GM21381 (cell line): Measurements from ENCODE around the gene LRP4.
"Not testable (repeated sequence)": the region's sequence is repeated elsewhere in the genome, so short reads cannot be mapped to it uniquely, and the experiment has no call there.

Experiments
- ATAC-seq: cut with Tn5 transposase; IDR thresholded peaks from one replicate; pipeline ENCODE4 v1.9.1; 2021; ENCODE audit warnings: mild to moderate bottlenecking, moderate library complexity; ENCODE audit not compliant: unreplicated experiment

LRP4 gene

DNA sequence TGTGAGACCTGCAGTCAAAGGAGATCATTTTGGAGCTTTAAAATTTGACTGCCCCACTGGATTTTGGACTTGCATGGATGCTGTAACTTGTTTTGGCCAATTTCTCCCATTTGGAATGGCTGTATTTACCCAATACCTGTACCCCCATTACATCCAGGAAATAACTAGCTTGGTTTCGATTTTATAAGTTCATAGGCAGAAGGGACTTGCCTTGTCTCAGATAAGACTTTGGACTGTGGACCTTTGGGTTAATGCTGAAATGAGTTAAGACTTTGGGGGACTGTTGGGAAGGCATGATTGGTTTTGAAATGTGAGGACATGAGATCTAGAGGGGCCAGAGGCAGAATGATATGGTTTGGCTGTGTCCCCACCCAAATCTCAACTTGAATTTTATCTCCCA, 10.4 kb upstream of the LRP4 start:
- not testable (repeated sequence) for ATAC-seq

DNA sequence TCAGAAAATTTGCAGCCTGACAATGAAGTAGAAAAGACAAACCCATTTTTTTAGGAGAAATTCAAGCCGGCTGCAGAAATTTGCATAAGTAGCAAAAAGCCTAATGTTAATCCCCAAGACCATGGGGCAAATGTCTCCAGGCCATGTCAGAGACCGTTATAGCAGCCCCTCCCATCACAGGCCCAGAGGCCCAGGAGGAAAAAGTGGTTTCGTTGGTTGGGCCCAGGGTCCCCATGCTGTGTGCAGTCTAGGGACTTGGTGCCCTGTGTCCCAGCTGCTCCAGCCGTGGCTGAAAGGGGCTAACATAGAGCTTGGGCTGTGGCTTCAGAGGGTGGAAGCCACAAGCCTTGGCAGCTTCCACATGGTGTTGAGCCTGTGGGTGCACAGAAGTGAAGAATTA, 9.6 kb upstream of the LRP4 start:
- not testable (repeated sequence) for ATAC-seq

GRCh38 chr11:46920755-46921154, 2.4 kb upstream of the LRP4 start:
- ATAC-seq: no peak

GRCh38 chr11:46918788-46919513, 601 bp upstream of the LRP4 start:
- ATAC-seq: no peak

DNA sequence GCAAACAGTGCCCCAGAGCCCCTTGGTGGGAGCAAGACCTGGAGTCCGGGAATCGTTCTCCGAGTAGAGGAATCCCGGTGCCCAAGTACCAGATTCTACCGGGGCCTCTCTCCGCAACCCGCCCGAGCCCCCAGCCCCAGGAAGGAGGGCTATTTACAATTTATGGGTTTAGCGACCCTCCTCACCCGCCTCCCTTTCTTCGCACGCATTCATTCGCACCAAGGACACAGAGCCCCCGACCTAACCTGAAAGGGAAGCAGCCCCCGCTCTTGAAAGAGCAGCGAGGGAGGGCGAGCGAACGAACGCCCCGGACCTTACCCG, 628 bp downstream of the LRP4 start:
- no peak for ATAC-seq

DNA sequence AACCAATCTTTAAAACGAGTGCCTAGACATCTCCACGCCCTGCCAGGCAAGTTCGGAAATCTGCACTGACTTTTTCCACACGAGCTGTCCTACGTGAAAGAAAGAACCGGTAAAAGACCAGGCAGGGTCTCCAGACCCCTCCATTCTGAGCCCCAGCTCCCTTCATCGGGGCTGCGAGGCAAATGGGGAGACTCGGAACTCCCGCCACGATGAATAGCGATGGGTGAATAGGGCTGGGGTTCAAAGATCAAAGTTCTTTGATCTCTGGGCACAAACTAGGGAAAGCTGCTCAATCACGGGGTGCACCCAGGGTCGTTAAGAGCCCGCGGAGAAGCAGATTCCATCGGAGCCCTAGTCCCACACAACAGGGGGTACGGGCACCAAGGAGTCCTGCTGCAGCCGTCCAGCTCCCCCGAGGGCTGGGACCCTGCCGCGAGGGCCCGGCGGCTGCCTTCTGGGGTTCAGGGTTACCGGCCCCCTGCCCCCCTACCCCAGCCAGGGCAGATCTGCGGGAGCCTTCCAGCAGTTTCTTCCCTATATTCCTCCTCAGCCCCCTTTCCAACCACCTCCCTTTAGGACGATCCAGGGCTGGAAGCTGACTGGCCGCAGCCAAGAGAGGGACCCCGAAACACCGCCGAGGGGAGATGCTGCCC, 1.1 kb downstream of the LRP4 start:
- no peak for ATAC-seq

DNA sequence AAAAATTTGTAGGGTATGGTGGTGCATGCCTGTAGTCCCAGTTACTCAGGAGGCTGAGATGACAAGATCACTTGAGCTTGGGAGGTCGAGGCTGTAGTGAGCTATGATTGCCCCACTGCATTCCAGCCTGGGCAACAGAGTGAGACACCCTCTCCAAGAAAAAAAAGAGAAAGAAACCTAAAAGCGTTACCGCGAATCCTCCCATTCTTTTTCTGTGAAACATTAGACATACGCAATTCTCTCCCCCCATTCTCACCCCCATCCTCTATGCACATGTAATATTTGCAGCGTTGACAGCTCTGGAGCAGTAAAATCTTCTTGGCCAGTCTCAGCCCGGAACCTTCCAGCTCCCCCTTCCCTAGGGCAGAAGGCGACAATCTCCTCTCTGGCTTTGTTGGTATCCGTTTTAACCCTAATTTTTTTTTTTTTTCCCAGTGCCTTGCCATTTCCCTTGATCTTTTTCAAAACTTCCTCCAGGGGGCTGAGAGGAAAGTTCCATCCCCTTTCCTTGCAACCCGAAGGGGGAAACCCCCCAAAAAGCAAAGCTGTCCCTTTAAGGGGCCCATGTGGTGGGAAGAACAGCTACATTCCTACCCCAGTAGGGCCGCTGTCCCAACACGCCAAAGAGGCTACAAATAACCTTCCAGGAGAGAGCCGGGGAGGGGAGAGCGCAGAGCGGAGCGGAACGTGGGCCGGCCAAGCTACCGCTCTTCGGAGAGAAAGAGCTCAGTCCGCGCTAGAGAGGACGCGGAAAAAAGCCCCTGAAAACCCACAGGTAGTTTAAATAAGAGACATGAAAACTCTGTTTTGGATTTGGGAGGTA, 1.9 kb downstream of the LRP4 start:
- ATAC-seq: no peak

- no peak for ATAC-seq
These were observed 3.4 kb downstream of the LRP4 start for GRCh38 chr11:46914910-46915309.

GRCh38 chr11:46914363-46914762, 4.0 kb downstream of the LRP4 start:
- ATAC-seq: no peak

DNA sequence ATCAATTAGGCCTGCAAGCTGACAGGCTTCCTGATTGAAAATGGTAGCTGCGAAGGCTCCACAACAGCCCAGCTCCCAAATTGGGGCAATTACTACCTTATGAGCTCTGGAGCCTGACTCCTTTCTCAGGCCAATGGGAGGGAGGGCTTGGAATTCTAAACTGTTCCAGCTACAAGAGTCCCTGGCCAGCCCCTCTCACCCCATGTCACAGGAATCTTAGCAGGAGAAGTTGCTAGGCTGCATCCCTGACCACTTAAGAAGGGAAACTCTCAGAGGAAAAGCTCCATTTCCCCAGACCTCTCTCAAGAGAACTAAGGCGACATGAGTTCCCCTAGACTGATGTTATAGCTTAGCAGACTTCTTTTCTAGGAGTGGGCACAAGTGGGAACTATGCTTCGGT, 4.9 kb downstream of the LRP4 start:
- ATAC-seq: no peak

- no peak for ATAC-seq
These were observed 5.7 kb downstream of the LRP4 start for GRCh38 chr11:46912526-46913150.

- ATAC-seq: no peak
These were observed 10.7 kb downstream of the LRP4 start for GRCh38 chr11:46907606-46908005.

- no peak for ATAC-seq
These were observed 11.7 kb downstream of the LRP4 start for GRCh38 chr11:46906609-46907041.

GRCh38 chr11:46905806-46906205, 12.5 kb downstream of the LRP4 start:
- no peak for ATAC-seq

- no peak for ATAC-seq
These were observed 14.5 kb downstream of the LRP4 start for GRCh38 chr11:46903846-46904245.

DNA sequence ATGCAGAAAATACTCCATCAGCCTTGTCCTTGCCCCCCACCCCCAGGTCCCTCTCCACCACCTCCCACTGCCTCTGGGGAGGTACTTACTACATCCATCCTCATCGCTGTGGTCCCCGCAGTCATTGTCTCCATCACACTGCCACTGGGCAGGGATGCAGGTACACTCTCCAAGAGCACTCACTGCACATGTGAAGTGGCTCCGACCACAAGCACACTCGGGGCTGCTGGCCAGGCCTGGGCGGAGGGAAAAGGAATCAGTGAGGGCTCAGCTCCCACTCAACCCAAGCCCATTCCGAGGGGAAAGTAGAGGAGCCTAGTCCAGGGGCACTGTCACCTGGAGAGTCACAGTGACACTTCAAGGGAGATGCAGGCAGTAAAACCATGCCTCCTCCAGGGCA, 15.7 kb downstream of the LRP4 start:
- no peak for ATAC-seq

- no peak for ATAC-seq
These were observed 17.2 kb downstream of the LRP4 start for GRCh38 chr11:46901156-46901555.

DNA sequence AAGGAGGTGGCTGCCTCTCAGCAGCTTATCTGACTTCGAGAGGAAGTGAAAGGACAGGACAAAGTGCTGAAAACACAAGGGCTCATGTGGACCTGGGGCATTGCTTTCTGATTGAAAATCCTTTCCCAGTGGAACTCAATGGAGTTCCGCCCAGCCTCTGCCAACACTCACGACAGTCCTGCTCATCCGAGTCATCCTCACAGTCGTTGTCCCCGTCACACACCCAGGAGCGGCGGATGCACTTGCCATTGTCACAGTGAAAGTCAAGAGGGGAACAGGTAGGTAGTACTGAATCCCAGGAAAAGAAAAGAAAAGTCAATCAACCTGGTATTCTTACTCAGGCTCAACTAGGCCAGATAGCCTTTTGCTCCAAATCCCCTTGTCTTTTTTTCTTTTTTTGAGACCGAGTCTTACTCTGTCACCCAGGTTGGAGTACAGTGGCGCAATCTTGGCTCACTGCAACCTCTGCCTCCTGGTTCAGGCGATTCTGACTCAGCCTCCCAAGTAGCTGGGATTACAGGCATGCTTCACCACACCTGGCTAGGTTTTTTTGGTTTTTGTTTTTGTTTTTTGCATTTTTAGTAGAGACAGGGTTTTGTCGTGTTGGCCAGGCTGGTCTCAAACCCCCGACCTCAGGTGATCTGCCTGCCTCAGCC, 18.1 kb downstream of the LRP4 start:
- ATAC-seq: no peak

GRCh38 chr11:46899501-46900025, 18.8 kb downstream of the LRP4 start:
- no peak for ATAC-seq

DNA sequence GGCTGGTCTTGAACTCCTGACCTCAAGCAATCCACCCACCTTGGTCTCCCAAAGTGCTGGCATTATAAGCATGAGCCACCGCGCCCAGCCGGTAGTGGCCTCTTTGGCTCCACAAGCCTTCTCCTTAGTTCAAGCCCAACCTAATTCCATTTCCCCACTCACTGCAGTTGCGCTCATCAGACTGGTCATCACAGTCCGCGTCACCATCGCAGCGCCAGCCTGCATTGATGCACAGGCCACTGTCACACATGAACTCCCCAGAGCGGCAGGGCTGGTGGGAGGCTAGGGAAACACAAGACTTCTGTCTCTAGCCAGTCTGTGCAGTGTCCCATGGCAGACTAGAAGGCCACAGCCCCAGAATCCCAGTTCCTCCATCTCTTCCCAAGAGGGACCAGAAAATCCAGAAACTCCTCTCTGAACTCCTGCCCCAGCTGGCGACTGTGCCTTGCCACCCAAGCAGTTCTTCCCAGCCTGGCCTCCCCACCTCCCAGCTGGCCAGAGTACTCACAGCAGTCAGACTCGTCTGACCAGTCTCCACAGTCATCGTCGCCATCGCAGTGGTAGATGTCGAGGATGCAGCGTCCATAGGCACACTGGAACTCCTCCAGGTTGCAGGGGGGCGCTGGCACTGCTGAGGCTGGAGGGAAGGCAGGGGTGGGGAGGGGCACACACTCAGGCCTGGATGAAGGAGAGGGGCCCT, 19.8 kb downstream of the LRP4 start:
- no peak for ATAC-seq
